Measurements from ENCODE around the gene MVK.

Gene MVK

DNA sequence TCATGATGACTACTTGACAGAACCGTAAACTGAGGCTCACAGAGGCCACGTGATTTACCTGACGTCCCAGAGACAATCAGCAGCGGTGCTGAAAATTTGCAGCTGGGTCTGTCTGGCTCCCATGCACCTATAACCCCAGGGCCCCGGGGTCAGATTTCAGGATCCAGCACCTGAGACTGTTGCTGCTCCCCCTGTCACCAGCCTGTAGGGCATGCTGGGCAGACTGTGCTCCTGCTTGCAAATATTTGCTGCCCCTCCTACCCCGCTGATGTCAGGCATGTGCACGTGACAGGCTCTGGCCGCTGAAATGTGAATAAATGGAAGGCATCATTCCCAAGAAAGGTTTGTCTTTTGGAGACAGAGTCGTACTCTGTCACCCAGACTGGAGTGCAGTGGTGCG is 6.3 kb upstream of the MVK start:
- DNase-seq (ENCODE audit: low read depth in 3 of 3): no peak

DNA sequence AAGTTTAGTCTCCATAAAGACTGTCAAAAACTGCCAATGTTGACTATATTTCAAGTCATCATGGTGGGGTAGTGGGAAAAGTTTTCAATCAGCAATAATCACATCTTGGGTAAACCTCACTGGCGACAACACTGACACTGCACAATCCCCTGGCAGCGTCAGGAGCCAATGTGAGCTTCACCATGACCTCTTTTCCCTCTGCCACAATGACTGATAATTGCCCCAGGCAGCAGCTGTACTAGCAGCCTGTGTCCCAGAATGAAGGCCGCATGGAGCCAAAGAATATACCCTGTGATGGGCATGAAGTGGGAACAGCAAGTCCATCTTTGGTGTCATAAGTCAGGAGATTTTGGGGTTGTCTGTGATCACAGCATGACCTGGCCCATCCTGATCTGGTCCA is 5.6 kb upstream of the MVK start:
- DNase-seq (ENCODE audit: low read depth in 3 of 3): no peak

GRCh38 chr12:109568486-109568885 is 5.1 kb upstream of the MVK start:
- no peak for DNase-seq (ENCODE audit: low read depth in 3 of 3)

- no peak for DNase-seq (ENCODE audit: low read depth in 3 of 3)
These were observed 1.7 kb upstream of the MVK start for GRCh38 chr12:109571773-109572505.

- no peak for DNase-seq (ENCODE audit: low read depth in 3 of 3)
These were observed 1.1 kb upstream of the MVK start for GRCh38 chr12:109572506-109572845.

- DNase-seq (ENCODE audit: low read depth in 3 of 3): no peak
These were observed 285 bp downstream of the MVK start for GRCh38 chr12:109573914-109574244.

- no peak for DNase-seq (ENCODE audit: low read depth in 3 of 3)
These were observed 2.1 kb downstream of the MVK start for GRCh38 chr12:109575683-109576082.

DNA sequence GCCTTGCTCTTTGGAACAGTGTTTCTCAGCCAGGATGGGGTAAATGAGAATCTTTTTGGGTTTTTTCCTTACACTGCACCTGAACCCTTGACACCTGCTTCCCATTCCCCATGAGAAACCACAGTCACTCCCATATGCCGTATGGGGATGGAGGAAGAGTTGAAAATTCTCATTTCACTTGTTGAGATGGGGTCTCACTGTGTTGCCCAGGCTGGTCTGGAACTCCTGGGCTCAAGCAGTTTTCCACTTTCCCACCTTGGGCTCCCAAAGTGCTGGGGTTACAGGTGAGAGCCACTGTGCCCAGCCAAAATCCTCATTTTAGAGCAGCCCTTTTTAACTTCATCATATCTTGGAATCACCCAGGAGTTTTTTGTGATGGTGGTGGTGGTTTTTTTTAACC is 3.7 kb downstream of the MVK start:
- no peak for DNase-seq (ENCODE audit: low read depth in 3 of 3)

DNA sequence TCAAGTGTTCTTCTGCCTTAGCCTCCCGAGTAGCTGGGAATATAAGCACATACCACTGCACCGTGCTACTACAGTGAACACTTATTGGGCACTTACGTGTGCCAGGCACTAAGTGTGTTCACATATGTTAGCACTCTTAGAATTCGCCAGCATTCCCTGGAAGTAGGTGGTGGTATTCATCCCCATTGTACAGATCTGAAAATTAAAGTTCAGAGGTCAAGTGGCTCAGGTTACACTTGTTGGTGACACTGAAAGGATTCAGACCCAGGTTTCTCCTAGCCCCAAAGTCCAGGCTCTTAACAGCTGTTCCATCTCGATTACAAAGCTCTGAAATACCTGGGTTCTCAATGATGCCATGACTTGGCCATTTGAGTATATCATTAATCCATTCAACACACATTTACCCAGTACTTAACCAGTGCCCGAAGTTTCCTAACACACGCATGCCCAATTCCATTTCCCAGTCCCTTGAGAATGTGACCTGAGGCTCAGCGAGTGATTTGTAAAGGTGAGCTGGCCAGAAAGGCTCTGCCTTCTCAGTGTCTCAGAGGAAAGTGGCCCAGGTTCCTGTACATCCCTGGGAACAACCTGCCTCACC is 4.8 kb downstream of the MVK start:
- no peak for DNase-seq (ENCODE audit: low read depth in 3 of 3)

- no peak for DNase-seq (ENCODE audit: low read depth in 3 of 3)
These were observed 6.0 kb downstream of the MVK start for GRCh38 chr12:109579639-109580038.

DNA sequence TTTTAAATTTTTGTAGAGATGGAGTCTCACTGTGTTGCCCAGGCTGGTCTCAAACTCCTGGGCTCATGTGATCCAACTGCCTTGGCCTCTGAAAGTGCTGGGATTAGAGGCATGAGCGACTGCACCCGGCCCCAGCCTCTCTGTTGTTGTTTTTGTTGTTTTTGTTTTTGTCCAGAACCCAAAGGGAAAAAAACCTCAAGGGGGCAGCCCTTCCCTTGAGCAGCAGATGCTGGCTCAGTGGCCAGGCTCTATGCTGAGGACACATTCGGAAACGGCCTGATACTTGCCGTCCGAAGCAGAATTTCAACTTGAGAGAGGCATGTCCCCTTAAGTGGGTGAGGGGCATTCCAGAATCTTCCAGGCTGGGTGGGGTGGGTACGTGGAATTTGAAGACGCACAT is 6.7 kb downstream of the MVK start:
- no peak for DNase-seq (ENCODE audit: low read depth in 3 of 3)

GRCh38 chr12:109580684-109581333 is 7.2 kb downstream of the MVK start:
- DNase-seq (ENCODE audit: low read depth in 3 of 3): no peak

- no peak for DNase-seq (ENCODE audit: low read depth in 3 of 3)
These were observed 7.7 kb downstream of the MVK start for GRCh38 chr12:109581334-109581691.

DNA sequence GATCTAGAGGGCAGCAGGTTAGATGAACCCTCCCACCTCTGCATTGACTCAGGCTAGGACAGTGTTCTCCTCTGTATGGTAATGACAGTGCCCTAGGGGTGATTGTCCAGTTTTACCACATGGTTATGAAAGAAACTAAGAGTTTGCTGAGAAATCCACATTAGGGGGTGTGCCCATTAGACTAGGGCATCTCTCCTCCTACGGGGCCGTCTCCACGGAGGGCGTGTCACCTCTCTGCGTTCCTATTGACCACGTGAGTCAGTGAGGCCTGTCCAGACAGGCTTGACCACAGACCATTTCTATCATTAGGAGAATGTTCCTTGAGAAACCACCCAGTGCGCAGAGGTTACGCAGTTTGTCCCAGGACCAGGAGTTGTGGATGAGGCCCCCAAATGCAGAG is 8.3 kb downstream of the MVK start:
- DNase-seq (ENCODE audit: low read depth in 3 of 3): no peak

- DNase-seq (ENCODE audit: low read depth in 3 of 3): no peak
These were observed 9.0 kb downstream of the MVK start for GRCh38 chr12:109582636-109583035.

- DNase-seq (ENCODE audit: low read depth in 3 of 3): no peak
These were observed 10.1 kb downstream of the MVK start for GRCh38 chr12:109583733-109584132.

DNA sequence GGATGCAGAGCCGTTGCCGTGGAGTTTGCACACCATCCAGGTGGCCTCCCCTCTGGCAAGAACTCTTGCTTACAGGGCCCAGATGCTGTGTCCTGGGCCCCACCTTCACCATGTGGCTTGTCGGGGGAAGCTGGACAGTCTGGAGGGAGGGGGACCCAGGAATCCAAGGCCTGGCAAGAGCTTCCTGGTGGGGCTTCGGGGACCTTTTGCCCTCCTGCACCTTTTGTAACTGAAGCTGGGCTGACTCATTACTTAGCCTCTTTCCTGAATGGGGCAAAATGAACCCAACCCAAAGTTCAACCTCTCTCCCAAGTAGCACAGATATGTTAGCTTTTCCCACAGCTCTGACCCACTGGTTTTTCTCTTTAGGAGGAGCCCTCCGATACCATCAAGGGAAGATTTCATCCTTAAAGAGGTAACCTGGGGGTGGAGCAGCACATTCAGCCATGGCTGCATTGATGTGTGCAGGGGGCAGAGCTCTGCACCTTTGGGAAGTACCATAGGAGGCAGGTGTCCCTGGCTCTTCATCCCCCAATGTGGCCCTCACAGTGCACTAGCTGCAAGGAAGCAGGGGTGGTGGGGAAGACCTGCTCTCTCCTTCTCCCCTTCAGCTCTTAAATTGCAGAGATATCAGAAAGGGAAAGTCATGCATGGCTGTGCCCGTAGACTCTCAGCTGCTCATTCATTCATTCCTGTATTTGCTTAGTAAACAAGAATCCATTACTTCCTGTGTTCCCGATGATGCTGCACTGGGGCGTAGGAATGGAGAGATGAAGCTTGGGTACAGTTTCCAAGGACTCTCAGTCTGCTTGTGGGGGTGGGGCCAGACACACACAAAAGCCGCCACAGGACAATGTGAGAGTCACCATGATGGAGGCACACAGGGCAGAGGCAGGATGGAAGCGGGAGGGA is 13.0 kb downstream of the MVK start:
- DNase-seq (ENCODE audit: low read depth in 3 of 3): no peak

DNA sequence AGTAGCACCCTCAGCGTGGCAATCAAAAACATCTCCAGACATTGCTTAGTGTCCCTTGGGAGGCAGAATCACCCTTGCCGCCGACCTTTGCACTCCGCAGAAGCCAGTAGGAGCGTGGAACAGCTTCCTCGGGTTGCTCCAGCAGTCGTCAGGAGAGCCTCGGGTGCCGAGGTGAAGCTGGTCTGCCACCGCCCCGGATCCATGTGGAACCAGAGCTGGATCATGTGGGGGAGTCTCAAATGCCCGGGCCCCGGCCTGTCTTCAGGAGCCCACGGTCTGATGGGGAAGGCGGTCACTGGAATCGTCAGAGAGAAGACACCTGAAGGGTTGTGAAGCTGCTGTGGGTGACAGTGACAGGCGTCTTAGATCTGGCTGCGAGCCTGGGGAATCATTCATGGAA is 14.3 kb downstream of the MVK start:
- no peak for DNase-seq (ENCODE audit: low read depth in 3 of 3)

GRCh38 chr12:109588461-109589239 is 15.1 kb downstream of the MVK start:
- no peak for DNase-seq (ENCODE audit: low read depth in 3 of 3)

DNA sequence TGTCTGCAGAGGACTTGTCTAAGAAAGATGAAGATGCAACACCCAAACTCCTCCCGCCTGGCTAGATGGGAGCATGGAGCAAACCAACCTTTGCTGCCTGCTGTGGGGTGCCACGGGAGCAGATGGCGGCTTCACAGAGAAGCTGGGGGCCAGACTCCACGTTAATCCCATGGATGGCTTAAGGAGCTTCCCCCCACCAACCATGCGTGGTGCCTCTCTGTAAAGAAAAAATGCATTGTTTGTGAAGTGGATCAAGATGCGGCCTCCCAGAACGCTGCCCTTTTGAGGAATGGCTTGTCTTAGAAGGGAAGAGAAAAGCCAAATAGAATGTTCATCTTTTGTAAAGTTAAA is 15.6 kb downstream of the MVK start:
- no peak for DNase-seq (ENCODE audit: low read depth in 3 of 3)

DNA sequence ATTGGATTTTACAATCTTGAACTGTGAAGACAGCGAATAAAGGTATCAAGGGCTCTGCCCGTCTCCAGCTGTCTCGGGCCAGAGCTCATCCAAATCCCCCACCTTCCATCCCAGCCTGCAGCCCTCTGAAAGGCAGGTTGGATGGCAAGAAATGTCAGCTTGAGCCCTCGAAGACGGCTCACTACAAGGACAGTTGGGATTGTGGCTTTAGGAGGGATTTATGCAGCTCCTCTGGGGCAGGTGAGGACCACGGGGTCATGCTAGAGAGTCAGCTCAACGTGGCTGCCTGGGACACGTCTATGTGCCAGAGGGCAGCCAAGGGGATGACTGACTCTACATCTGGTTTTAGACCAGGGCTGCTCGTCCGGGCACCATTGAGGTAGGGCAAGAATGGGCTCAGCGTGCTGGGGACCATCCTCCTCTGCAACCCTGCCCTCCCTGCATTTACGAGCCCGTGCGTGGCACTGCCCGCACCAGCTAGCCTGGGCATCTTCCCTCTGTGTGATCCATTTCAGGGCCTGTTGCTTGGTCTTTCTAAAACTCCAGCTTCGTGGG is 16.2 kb downstream of the MVK start:
- DNase-seq (ENCODE audit: low read depth in 3 of 3): no peak

DNA sequence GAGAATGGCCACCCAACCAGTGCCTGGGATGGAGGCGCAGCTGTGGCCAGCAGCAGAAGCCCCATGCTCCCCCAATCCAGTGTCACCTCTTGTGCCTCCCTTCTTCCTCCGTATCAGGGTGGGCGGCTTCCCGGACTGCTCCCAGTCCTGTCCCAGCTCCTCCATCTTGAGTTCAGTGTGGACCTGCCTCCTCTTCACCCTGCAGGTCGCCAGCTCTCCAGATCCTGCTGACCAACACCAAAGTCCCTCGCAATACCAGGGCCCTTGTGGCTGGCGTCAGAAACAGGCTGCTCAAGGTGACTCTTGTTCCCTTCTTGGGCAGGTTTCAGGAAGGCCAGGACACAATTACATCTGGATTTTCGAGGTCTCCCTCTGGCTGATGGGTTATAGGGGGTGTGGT is 17.0 kb downstream of the MVK start:
- no peak for DNase-seq (ENCODE audit: low read depth in 3 of 3)
